Right lobe of liver (tissue), 6 donors: ENCODE measurements around the gene NAA35. TPM values are rescaled to one million over a fixed set of nuclear protein-coding genes. Genes with fewer than 3 reads are reported as not detected.
"Not testable (repeated sequence)": the region's sequence is repeated elsewhere in the genome, so short reads cannot be mapped to it uniquely, and the experiment has no call there.

ENCODE experiments used
- ATAC-seq, 4 donors: fragments of 200-7000 bp; cut with Tn5 transposase; one replicate each; pipeline ENCODE4 v1.9.1; 2020; ENCODE audit warnings: mild to moderate bottlenecking in 4 of 4, moderate library complexity in 4 of 4
- DNase-seq, 3 donors: peaks; one replicate each; pipeline ENCODE4 v3.0.0-alpha.2; 2020
- H3K27ac ChIP-seq, 3 donors: fragments of 200-600 bp; one replicate each; pipeline ENCODE4 v1.8.0; 2022
- H3K27me3 ChIP-seq, 2 donors: fragments of 200-600 bp; one replicate each; pipeline ENCODE4 v1.8.0; 2022
- H3K36me3 ChIP-seq, 4 donors: fragments of 200-600 bp; sonication (generic) in 1 of 4; one replicate each; pipeline versions ENCODE4 v1.5.1 to v1.8.0; 2017 to 2022; ENCODE audit warnings: control low read depth in 1 of 4
- H3K4me1 ChIP-seq, 4 donors: fragments of 200-600 bp; sonication (generic) in 1 of 4; one replicate each; pipeline versions ENCODE4 v1.5.1 to v1.8.0; 2017 to 2022; ENCODE audit warnings: control low read depth in 1 of 4
- H3K4me3 ChIP-seq, 3 donors: fragments of 200-600 bp; one replicate each; pipeline ENCODE4 v1.8.0; 2022
- H3K9me3 ChIP-seq, 4 donors: fragments of 200-600 bp; sonication (generic) in 1 of 4; one replicate each; pipeline versions ENCODE4 v1.5.1 to v1.8.0; 2017 to 2022; ENCODE audit warnings: control low read depth in 1 of 4
- CTCF ChIP-seq, 4 donors: fragments of 200-600 bp in 3 of 4; fragments of 450-650 bp in 1 of 4; IDR thresholded peaks; one replicate each; pipeline versions ENCODE4 v1.5.1 to v1.8.0; 2016 to 2022; ENCODE audit warnings: antibody characterized with exemption in 4 of 4, mild to moderate bottlenecking in 2 of 4
- POLR2A ChIP-seq: fragments of 450-650 bp; IDR thresholded peaks from one replicate; pipeline ENCODE4 v1.6.1; 2017; ENCODE audit warnings: antibody characterized with exemption, mild to moderate bottlenecking
- WGBS: methylation state at CpG from one replicate; pipeline ENCODE4 v1.1.6; 2018; ENCODE audit warnings: low coverage, low lambda C conversion rate; ENCODE audit not compliant: insufficient coverage; ENCODE audit errors: missing lambda C conversion rate; 5-methylcytosine and 5-hydroxymethylcytosine counted together
- intact Hi-C, 2 donors: fragments of 100-400 bp; cut with DNase I; formaldehyde crosslinking; loops; one replicate each; pipeline versions ENCODE4 v1.11.2 to v1.14.1; 2022
- total RNA-seq, 6 experiments: library from RNA; depleted of rRNA in 2 of 6; stranded (reverse); fragments of >200 nt in 2 of 6; fragmentation: NEBNext Ultra II Directional in 3 of 6; extraction: Animal tissue kit (Norgen Biotek cat#: 25700) in 3 of 6; gene quantifications; one replicate each; pipeline versions ENCODE4 v1.1.0 to v1.2.4, GENCODE V29; 2016 to 2023
- donor health status: DM: no; HTN: yes; CAD: no.
- donor health status: DM: no; HTN: no; CAD: no.
- donor health status: DM: no; HTN: no; CAD: no.
- donor health status: DM: no; HTN: yes; CAD: no.
- donor health status: DM: no; HTN: yes; CAD: no.

Gene NAA35
- total RNA-seq, 6 experiments from 2014 or later: 7.6 to 10.3 (median 8.7) TPM

GRCh38 chr9:85927076-85927475 lies 13.9 kb upstream of the NAA35 start:
- no peaks in the 10 kb centered on the region for H3K27me3 ChIP-seq
- no peak for TF ChIP-seq POLR2A
- TF ChIP-seq CTCF (IDR thresholded peaks at IDR 0.05): no peak
- no peak for DNase-seq
- no peaks in the 10 kb centered on the region for H3K4me1 ChIP-seq
- H3K9me3 ChIP-seq: no peaks in the 10 kb centered on the region
- WGBS: 60% methylated on average over 2 of the region's 2 CpGs
- no peak overlapping the region for H3K27ac ChIP-seq
- no peaks in the 10 kb centered on the region for H3K36me3 ChIP-seq
- H3K4me3 ChIP-seq: no peak overlapping the region
- intact Hi-C loops: no loop called here
- ATAC-seq: no peak

- H3K9me3 ChIP-seq: no peaks in the 10 kb centered on the region
- WGBS: 66% methylated on average over 2 of the region's 2 CpGs
- DNase-seq (no peak), ATAC-seq (no peak)
- no peaks in the 10 kb centered on the region for H3K36me3 ChIP-seq
- no peaks in the 10 kb centered on the region for H3K4me1 ChIP-seq
- intact Hi-C loops: no loop called here
- H3K4me3 ChIP-seq: no peak overlapping the region
- H3K27ac ChIP-seq: no peak overlapping the region
- TF ChIP-seq POLR2A (no peak), CTCF (IDR thresholded peaks at IDR 0.05) (no peak)
- no peaks in the 10 kb centered on the region for H3K27me3 ChIP-seq
These were observed 9.5 kb upstream of the NAA35 start for GRCh38 chr9:85931495-85931894.

GRCh38 chr9:85935950-85936349 lies 5.0 kb upstream of the NAA35 start:
- H3K9me3 ChIP-seq, H3K27ac ChIP-seq, H3K27me3 ChIP-seq, H3K4me1 ChIP-seq, ATAC-seq, H3K36me3 ChIP-seq, intact Hi-C loops, DNase-seq, H3K4me3 ChIP-seq: not testable (repeated sequence)
- 91% methylated on average over 5 of the region's 14 CpGs for WGBS

- 22% methylated on average over 13 of the region's 13 CpGs for WGBS
- Histone ChIP-seq H3K9me3 (no peaks in the 10 kb centered on the region), H3K27ac (peak overlapping the region; percentile 69 to 83 (median 80)), H3K4me1 (peaks cover 0 to 9% (median 0%) of the 10 kb centered on the region in 4 donors), H3K4me3 (peak overlapping the region; percentile 95 to 97 (median 95)), H3K36me3 (peaks cover 0 to 12% (median 3%) of the 10 kb centered on the region in 4 donors), H3K27me3 (no peaks in the 10 kb centered on the region)
- ATAC-seq (no peak), DNase-seq (no peak)
- no peak for TF ChIP-seq CTCF (IDR thresholded peaks at IDR 0.05)
- TF ChIP-seq POLR2A: no peak
- intact Hi-C loops: no loop called here
These were observed 593 bp upstream of the NAA35 start for GRCh38 chr9:85940275-85940831.

GRCh38 chr9:85941622-85941940 lies 635 bp downstream of the NAA35 start:
- ATAC-seq (no peak), DNase-seq (no peak)
- intact Hi-C loops: no loop called here
- WGBS: 1% methylated on average over 7 of the region's 15 CpGs
- TF ChIP-seq POLR2A (no peak), CTCF (IDR thresholded peaks at IDR 0.05) (no peak)
- peaks cover 0 to 16% (median 3%) of the 10 kb centered on the region in 4 donors for H3K36me3 ChIP-seq
- H3K4me1 ChIP-seq: peaks cover 0 to 9% (median 0%) of the 10 kb centered on the region in 4 donors
- no peaks in the 10 kb centered on the region for H3K9me3 ChIP-seq
- peak overlapping the region; percentile 70 to 88 (median 80) for H3K27ac ChIP-seq
- H3K4me3 ChIP-seq: peak overlapping the region; percentile 95 to 97 (median 95)
- no peaks in the 10 kb centered on the region for H3K27me3 ChIP-seq
